ENCODE data around the gene SPIC.
"Not testable (repeated sequence)": the region's sequence is repeated elsewhere in the genome, so short reads cannot be mapped to it uniquely, and the experiment has no call there.

SPIC gene

GRCh38 chr12:101474711-101475386 lies at the start of gene SPIC:
Gene SPIC (plus strand): TSS chr12:101475336. CDS start chr12:101476905, 1,569 bp downstream.
- DNase-seq (ENCODE audit: low read depth), result no peak

- DNase-seq (ENCODE audit: low read depth), result no peak
Measured at GRCh38 chr12:101430456-101430855, 44.7 kb upstream of the SPIC start.

- no peak for DNase-seq (ENCODE audit: low read depth)
Measured at GRCh38 chr12:101436136-101436535, 39.0 kb upstream of the SPIC start.

GRCh38 chr12:101439236-101439635 lies 35.9 kb upstream of the SPIC start:
- no peak for DNase-seq (ENCODE audit: low read depth)

- DNase-seq (ENCODE audit: low read depth), result no peak
Measured at GRCh38 chr12:101441461-101442224, 33.5 kb upstream of the SPIC start.

- no peak for DNase-seq (ENCODE audit: low read depth)
Measured at GRCh38 chr12:101455685-101456084, 19.5 kb upstream of the SPIC start.

GRCh38 chr12:101459642-101460346 lies 15.3 kb upstream of the SPIC start:
- DNase-seq (ENCODE audit: low read depth), result no peak

GRCh38 chr12:101468948-101469347 lies 6.2 kb upstream of the SPIC start:
- no peak for DNase-seq (ENCODE audit: low read depth)

- no peak for DNase-seq (ENCODE audit: low read depth)
Measured at GRCh38 chr12:101470939-101471338, 4.2 kb upstream of the SPIC start.

GRCh38 chr12:101471878-101472277 lies 3.3 kb upstream of the SPIC start:
- not testable (repeated sequence) for DNase-seq (ENCODE audit: low read depth)

GRCh38 chr12:101474248-101474647 lies 888 bp upstream of the SPIC start:
- no peak for DNase-seq (ENCODE audit: low read depth)

- DNase-seq (ENCODE audit: low read depth), result no peak
Measured at GRCh38 chr12:101475751-101476305, 692 bp downstream of the SPIC start.

GRCh38 chr12:101480849-101481248 lies 5.7 kb downstream of the SPIC start:
- DNase-seq (ENCODE audit: low read depth), result no peak

GRCh38 chr12:101485021-101485420 lies 9.9 kb downstream of the SPIC start:
- no peak for DNase-seq (ENCODE audit: low read depth)

- DNase-seq (ENCODE audit: low read depth), result no peak
Measured at GRCh38 chr12:101488469-101488868, 13.3 kb downstream of the SPIC start.

GRCh38 chr12:101490286-101490920 lies 15.3 kb downstream of the SPIC start:
- DNase-seq (ENCODE audit: low read depth), result no peak

GRCh38 chr12:101491329-101491728 lies 16.2 kb downstream of the SPIC start:
- DNase-seq (ENCODE audit: low read depth), result no peak

GRCh38 chr12:101493556-101493955 lies 18.4 kb downstream of the SPIC start:
- DNase-seq (ENCODE audit: low read depth), result no peak

GRCh38 chr12:101498252-101498651 lies 23.1 kb downstream of the SPIC start:
- no peak for DNase-seq (ENCODE audit: low read depth)

- no peak for DNase-seq (ENCODE audit: low read depth)
Measured at GRCh38 chr12:101501410-101501995, 26.4 kb downstream of the SPIC start.

GRCh38 chr12:101521136-101521535 lies 46.0 kb downstream of the SPIC start:
- no peak for DNase-seq (ENCODE audit: low read depth)

- no peak for DNase-seq (ENCODE audit: low read depth)
Measured at GRCh38 chr12:101527682-101528081, 52.5 kb downstream of the SPIC start.
